ENCODE results near the gene GABRA4.

The GABRA4 gene

GRCh38 chr4:46979283-46979682, 14.1 kb downstream of the GABRA4 start:
- no peak for DNase-seq

GRCh38 chr4:46977245-46977644, 16.1 kb downstream of the GABRA4 start:
- no peak for DNase-seq

- no peak for DNase-seq
Observed at GRCh38 chr4:46975812-46976553, 17.4 kb downstream of the GABRA4 start.

GRCh38 chr4:46974891-46975543, 18.4 kb downstream of the GABRA4 start:
- no peak for DNase-seq

- DNase-seq: no peak
Observed at GRCh38 chr4:46968847-46969246, 24.5 kb downstream of the GABRA4 start.

GRCh38 chr4:46967631-46968030, 25.8 kb downstream of the GABRA4 start:
- no peak for DNase-seq

- DNase-seq: no peak
Observed at GRCh38 chr4:46958742-46959488, 34.5 kb downstream of the GABRA4 start.

- DNase-seq: no peak
Observed at GRCh38 chr4:46956451-46956850, 36.9 kb downstream of the GABRA4 start.

GRCh38 chr4:46955601-46956000, 37.8 kb downstream of the GABRA4 start:
- DNase-seq: no peak

- no peak for DNase-seq
Observed at GRCh38 chr4:46954643-46955042, 38.7 kb downstream of the GABRA4 start.

GRCh38 chr4:46953564-46953963, 39.8 kb downstream of the GABRA4 start:
- no peak for DNase-seq

GRCh38 chr4:46952451-46952850, 40.9 kb downstream of the GABRA4 start:
- no peak for DNase-seq

- DNase-seq: no peak
Observed at GRCh38 chr4:46950826-46951225, 42.6 kb downstream of the GABRA4 start.

- no peak for DNase-seq
Observed at GRCh38 chr4:46949822-46950221, 43.6 kb downstream of the GABRA4 start.

GRCh38 chr4:46947541-46947940, 45.8 kb downstream of the GABRA4 start:
- DNase-seq: no peak

GRCh38 chr4:46946919-46947536, 46.4 kb downstream of the GABRA4 start:
- no peak for DNase-seq

- no peak for DNase-seq
Observed at GRCh38 chr4:46945062-46945461, 48.3 kb downstream of the GABRA4 start.

- no peak for DNase-seq
Observed at GRCh38 chr4:46944345-46944744, 49.0 kb downstream of the GABRA4 start.

- DNase-seq: no peak
Observed at GRCh38 chr4:46937493-46937892, 55.9 kb downstream of the GABRA4 start.

- DNase-seq: no peak
Observed at GRCh38 chr4:46934726-46935125, 58.7 kb downstream of the GABRA4 start.

GRCh38 chr4:46933686-46934085, 59.7 kb downstream of the GABRA4 start:
- no peak for DNase-seq

- DNase-seq: peak in 1 of 5 experiments; percentile 30
Observed at GRCh38 chr4:46931981-46932380, 61.4 kb downstream of the GABRA4 start.

GRCh38 chr4:46930891-46931290, 62.5 kb downstream of the GABRA4 start:
- DNase-seq: no peak
